Measurements from ENCODE around the gene RAPGEF4. TPM values are rescaled to one million over a fixed set of nuclear protein-coding genes. Genes with fewer than 3 reads are reported as not detected.

Gene RAPGEF4
- total RNA-seq, 1 experiment from 2014 or later: 2.2 TPM

- no peak for TF ChIP-seq IRF2 (CRISPR knock-in tag; IDR thresholded peaks at IDR 0.05; ENCODE audit: borderline replicate concordance, low read depth)
- no peak for TF ChIP-seq PREB (CRISPR knock-in tag; IDR thresholded peaks at IDR 0.05; ENCODE audit: borderline replicate concordance)
- TF ChIP-seq MLX (CRISPR knock-in tag; IDR thresholded peaks at IDR 0.05): no peak
- TF ChIP-seq TEAD4 (CRISPR knock-in tag; IDR thresholded peaks at IDR 0.05): no peak
- no peak for TF ChIP-seq CREB1 (CRISPR knock-in tag; IDR thresholded peaks at IDR 0.05)
Observed at GRCh38 chr2:172830482-172830881, 94.8 kb downstream of the RAPGEF4 start (continued).

- Mint-ChIP-seq H3K27ac (no peak overlapping the region), H3K27me3 (ENCODE audit: low read depth) (no peaks in the 10 kb centered on the region), H3K36me3 (no peaks in the 10 kb centered on the region), H3K4me1 (peaks cover 8% of the 10 kb centered on the region; the same call in 1 of the 2 replicates), H3K9me3 (no peaks in the 10 kb centered on the region), H3K4me3 (no peak overlapping the region)
- no peak for TF ChIP-seq ZNF512 (CRISPR knock-in tag; IDR thresholded peaks at IDR 0.05; ENCODE audit: borderline replicate concordance)
- no peak for TF ChIP-seq TP53 (CRISPR knock-in tag; IDR thresholded peaks at IDR 0.05)
- no peak for TF ChIP-seq ZBTB43 (CRISPR knock-in tag; IDR thresholded peaks at IDR 0.05)
- no peak for TF ChIP-seq SMAD3 (CRISPR knock-in tag; IDR thresholded peaks at IDR 0.05; ENCODE audit: borderline replicate concordance)
- TF ChIP-seq ZNF396 (CRISPR knock-in tag; IDR thresholded peaks at IDR 0.05; ENCODE audit: borderline replicate concordance): no peak
- no peak for TF ChIP-seq MXD4 (CRISPR knock-in tag; IDR thresholded peaks at IDR 0.05; ENCODE audit: borderline replicate concordance)
- no peak for TF ChIP-seq IRF1 (CRISPR knock-in tag; IDR thresholded peaks at IDR 0.05)
- TF ChIP-seq ZNF281 (CRISPR knock-in tag; IDR thresholded peaks at IDR 0.05): no peak
- no peak for TF ChIP-seq ETV6 (CRISPR knock-in tag; IDR thresholded peaks at IDR 0.05)
- CTCF ChIA-PET: no interaction called here
- POLR2A ChIA-PET: no interaction called here
- no peak for ATAC-seq
- DNase-seq (ENCODE audit: low spot score): no peak
Observed at GRCh38 chr2:172833898-172834297, 98.3 kb downstream of the RAPGEF4 start.

- no peaks in the 10 kb centered on the region for H3K9me3 Mint-ChIP-seq
- H3K36me3 Mint-ChIP-seq: no peaks in the 10 kb centered on the region
- H3K27ac Mint-ChIP-seq: no peak overlapping the region; the same call in 1 of the 2 replicates
- no peak for DNase-seq (ENCODE audit: low spot score)
- H3K27me3 Mint-ChIP-seq (ENCODE audit: low read depth): no peaks in the 10 kb centered on the region
- POLR2A ChIA-PET: no interaction called here
- CTCF ChIA-PET: interaction anchor here (1.1 to 1.6 kb wide), 2 partner anchors 43 to 96 kb away, joined by 4 to 5 read pairs; no protein-coding TSS in a partner anchor
- peaks cover 8% of the 10 kb centered on the region; the same call in 1 of the 2 replicates for H3K4me1 Mint-ChIP-seq
- ATAC-seq: no peak; the same call in 1 of the 2 replicates
- no peak overlapping the region for H3K4me3 Mint-ChIP-seq
- TF ChIP-seq MAX (CRISPR knock-in tag; IDR thresholded peaks at IDR 0.05): no peak
- no peak for TF ChIP-seq STAT6 (CRISPR knock-in tag; conservative IDR thresholded peaks at IDR 0.05; ENCODE audit: low read depth)
- TF ChIP-seq FOXP4 (CRISPR knock-in tag; IDR thresholded peaks at IDR 0.05): no peak
- no peak for TF ChIP-seq ZNF317 (CRISPR knock-in tag; IDR thresholded peaks at IDR 0.05; ENCODE audit: borderline replicate concordance, low read depth)
- TF ChIP-seq PRRX2 (CRISPR knock-in tag; IDR thresholded peaks at IDR 0.05): no peak
Observed at GRCh38 chr2:172834881-172835280, 99.2 kb downstream of the RAPGEF4 start.
